Measurements from ENCODE around the gene CEP95.

DNA sequence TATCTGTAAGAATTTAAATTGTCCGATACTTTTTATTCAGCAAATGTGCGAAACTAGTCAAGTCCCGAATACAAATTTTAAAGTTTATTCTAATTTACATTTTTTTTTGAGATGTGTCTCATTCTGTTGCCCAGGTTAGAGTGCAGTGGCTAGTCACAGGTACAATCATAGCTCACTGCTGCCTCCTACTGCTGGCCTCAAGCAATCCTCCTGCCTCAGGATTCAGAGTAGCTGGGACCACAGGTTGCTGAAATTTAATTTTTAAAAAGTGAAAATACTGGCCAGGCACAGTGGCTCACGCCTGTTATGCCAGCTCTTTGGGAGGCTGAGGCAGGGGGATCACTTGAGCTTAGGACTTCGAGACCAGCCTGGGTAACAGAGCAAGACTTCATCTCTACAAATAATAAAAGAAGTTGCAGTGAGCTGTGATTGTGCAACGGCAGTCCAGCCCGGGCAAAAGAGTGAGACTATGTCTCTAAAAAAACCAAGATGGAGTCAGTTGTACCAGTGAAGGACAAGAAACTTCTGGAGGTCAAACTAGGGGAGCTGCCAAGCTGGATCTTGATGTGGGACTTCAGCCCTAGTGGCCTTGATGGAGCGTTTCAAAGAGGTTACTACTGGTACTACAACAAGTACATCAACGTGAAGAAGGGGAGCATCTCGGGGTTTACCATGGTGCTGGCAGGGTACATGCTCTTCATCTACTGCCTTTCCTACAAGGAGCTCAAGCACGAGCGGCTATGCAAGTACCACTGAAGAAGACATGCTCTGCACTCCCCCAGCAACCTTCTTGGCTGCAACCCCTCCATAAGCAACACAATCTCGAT, 15.5 kb upstream of the CEP95 start:
- TF ChIP-seq GATA3 (IDR thresholded peaks at IDR 0.05; ENCODE audit: low read depth, low read length) = no peak
- no peak for TF ChIP-seq GATA2 (IDR thresholded peaks at IDR 0.05; ENCODE audit: low read depth, low read length)
